HS-5 (cell line): Measurements from ENCODE around the gene MIER1.
"Not testable (repeated sequence)": the region's sequence is repeated elsewhere in the genome, so short reads cannot be mapped to it uniquely, and the experiment has no call there.

Experiments used
- DNase-seq: peaks from one replicate; pipeline ENCODE4 v3.0.0-alpha.2; 2012; ENCODE audit warnings: low read depth

Gene MIER1

GRCh38 chr1:66938613-66939012, 13.8 kb downstream of the MIER1 start:
- DNase-seq = peak; percentile 62

- DNase-seq = no peak
Observed at GRCh38 chr1:66940981-66941380, 16.2 kb downstream of the MIER1 start.

GRCh38 chr1:66943361-66943969, 18.7 kb downstream of the MIER1 start:
- DNase-seq = no peak

GRCh38 chr1:66944330-66945274, 19.8 kb downstream of the MIER1 start:
- peak; percentile 78 for DNase-seq

- no peak for DNase-seq
Observed at GRCh38 chr1:66945316-66945715, 20.5 kb downstream of the MIER1 start.

- no peak for DNase-seq
Observed at GRCh38 chr1:66947267-66947666, 22.5 kb downstream of the MIER1 start.

- peak; percentile 67 for DNase-seq
Observed at GRCh38 chr1:66951513-66951912, 26.7 kb downstream of the MIER1 start.

- DNase-seq = no peak
Observed at GRCh38 chr1:66954208-66954607, 29.4 kb downstream of the MIER1 start.

GRCh38 chr1:66957938-66958337, 33.1 kb downstream of the MIER1 start:
- DNase-seq = no peak

- not testable (repeated sequence) for DNase-seq
Observed at GRCh38 chr1:66966188-66966873, 41.5 kb downstream of the MIER1 start.

GRCh38 chr1:66968574-66968973, 43.8 kb downstream of the MIER1 start:
- DNase-seq = no peak

- no peak for DNase-seq
Observed at GRCh38 chr1:66978201-66978600, 53.4 kb downstream of the MIER1 start.

- not testable (repeated sequence) for DNase-seq
Observed at GRCh38 chr1:66979621-66980020, 54.8 kb downstream of the MIER1 start.

- no peak for DNase-seq
Observed at GRCh38 chr1:66980745-66981367, 56.1 kb downstream of the MIER1 start.

GRCh38 chr1:66981679-66982078, 56.9 kb downstream of the MIER1 start:
- DNase-seq = no peak

GRCh38 chr1:66982561-66983260, 57.9 kb downstream of the MIER1 start:
- DNase-seq = no peak

- DNase-seq = no peak
Observed at GRCh38 chr1:66984491-66984890, 59.7 kb downstream of the MIER1 start.

- DNase-seq = no peak
Observed at GRCh38 chr1:66985835-66986234, 61.0 kb downstream of the MIER1 start.

- DNase-seq = no peak
Observed at GRCh38 chr1:66993076-66993475, 68.3 kb downstream of the MIER1 start.

GRCh38 chr1:66996018-66996682, 71.4 kb downstream of the MIER1 start:
- DNase-seq = peak; percentile 36

GRCh38 chr1:66998972-66999371, 74.2 kb downstream of the MIER1 start:
- no peak for DNase-seq
